ENCODE data around the gene UPK3BL2.
"Not testable (repeated sequence)": the region's sequence is repeated elsewhere in the genome, so short reads cannot be mapped to it uniquely, and the experiment has no call there.

The UPK3BL2 gene

GRCh38 chr7:102543596-102543995 is at the start of gene UPK3BL2:
TSS of gene UPK3BL2 (minus strand) at chr7:102543696. CDS start at chr7:102543636, 60 bp downstream.
- DNase-seq: not testable (repeated sequence)

GRCh38 chr7:102592477-102593019 is 49.1 kb upstream of the UPK3BL2 start:
- DNase-seq: peak; percentile 41

GRCh38 chr7:102589857-102590256 is 46.4 kb upstream of the UPK3BL2 start:
- DNase-seq: not testable (repeated sequence)

- not testable (repeated sequence) for DNase-seq
Measured at GRCh38 chr7:102583495-102583894, 40.0 kb upstream of the UPK3BL2 start.

GRCh38 chr7:102581722-102582121 is 38.2 kb upstream of the UPK3BL2 start:
- not testable (repeated sequence) for DNase-seq

GRCh38 chr7:102578486-102578885 is 35.0 kb upstream of the UPK3BL2 start:
- not testable (repeated sequence) for DNase-seq

GRCh38 chr7:102577315-102578240 is 34.1 kb upstream of the UPK3BL2 start:
- not testable (repeated sequence) for DNase-seq

GRCh38 chr7:102576363-102576762 is 32.9 kb upstream of the UPK3BL2 start:
- not testable (repeated sequence) for DNase-seq

GRCh38 chr7:102574607-102575006 is 31.1 kb upstream of the UPK3BL2 start:
- DNase-seq: not testable (repeated sequence)

GRCh38 chr7:102572261-102573239 is 29.1 kb upstream of the UPK3BL2 start, which contains the start of gene POLR2J3:
TSS of gene POLR2J3 (minus strand) at chr7:102572583. CDS start at chr7:102572521, 62 bp downstream.
- peak; percentile 97 for DNase-seq

GRCh38 chr7:102568620-102569019 is 25.1 kb upstream of the UPK3BL2 start:
- not testable (repeated sequence) for DNase-seq

GRCh38 chr7:102550808-102551422 is 7.4 kb upstream of the UPK3BL2 start, which contains the start of gene SPDYE2:
TSS of gene SPDYE2 (plus strand) at chr7:102551226. CDS start at chr7:102553256, 2,030 bp downstream.
- DNase-seq: not testable (repeated sequence)

GRCh38 chr7:102546353-102546752 is 2.9 kb upstream of the UPK3BL2 start:
- not testable (repeated sequence) for DNase-seq

GRCh38 chr7:102545288-102545687 is 1.8 kb upstream of the UPK3BL2 start:
- not testable (repeated sequence) for DNase-seq

GRCh38 chr7:102544372-102544771 is 876 bp upstream of the UPK3BL2 start:
- not testable (repeated sequence) for DNase-seq

GRCh38 chr7:102542771-102543170 is 725 bp downstream of the UPK3BL2 start:
- not testable (repeated sequence) for DNase-seq

- DNase-seq: not testable (repeated sequence)
Measured at GRCh38 chr7:102542083-102542482, 1.4 kb downstream of the UPK3BL2 start.

GRCh38 chr7:102540604-102541003 is 2.9 kb downstream of the UPK3BL2 start:
- DNase-seq: not testable (repeated sequence)

GRCh38 chr7:102535062-102535615 is 8.4 kb downstream of the UPK3BL2 start:
- DNase-seq: not testable (repeated sequence)

GRCh38 chr7:102532127-102532526 is 11.4 kb downstream of the UPK3BL2 start:
- DNase-seq: not testable (repeated sequence)

GRCh38 chr7:102531583-102531982 is 11.9 kb downstream of the UPK3BL2 start:
- not testable (repeated sequence) for DNase-seq
